Uterus (tissue), 4 donors: Measurements from ENCODE around the gene ZNF467. TPM values are rescaled to one million over a fixed set of nuclear protein-coding genes. Genes with fewer than 3 reads are reported as not detected.

Source experiments
- DNase-seq, 2 donors: peaks; one replicate each; pipeline ENCODE4 v3.0.0-alpha.2; 2019 to 2020
- H3K27ac ChIP-seq, 2 donors: fragments of 200-600 bp; sonication (generic); 1 replicate in 1 of 2; 2 replicates in 1 of 2; pipeline ENCODE4 v1.5.1; 2016 to 2018
- H3K27me3 ChIP-seq, 2 donors: fragments of 200-600 bp; sonication (generic); one replicate each; pipeline ENCODE4 v1.5.1; 2018 to 2019; ENCODE audit warnings: control low read depth in 1 of 2
- H3K36me3 ChIP-seq, 2 donors: fragments of 200-600 bp; sonication (generic); one replicate each; pipeline ENCODE4 v1.5.1; 2019; ENCODE audit warnings: control low read depth in 1 of 2
- H3K4me1 ChIP-seq, 2 donors: fragments of 200-600 bp; sonication (generic); one replicate each; pipeline ENCODE4 v1.5.1; 2018 to 2019; ENCODE audit warnings: control low read depth in 1 of 2
- H3K4me3 ChIP-seq, 2 donors: fragments of 200-600 bp; sonication (generic); 1 replicate in 1 of 2; 2 replicates in 1 of 2; pipeline ENCODE4 v1.5.1; 2018 to 2019; ENCODE audit warnings: mild to moderate bottlenecking in 1 of 2
- H3K9me3 ChIP-seq, 2 donors: fragments of 200-600 bp; sonication (generic); one replicate each; pipeline ENCODE4 v1.5.1; 2019; ENCODE audit warnings: control low read depth in 1 of 2
- POLR2A ChIP-seq, 2 donors: fragments of 450-650 bp; IDR thresholded peaks; one replicate each; pipeline ENCODE4 v1.6.1; 2016; ENCODE audit warnings: antibody characterized with exemption in 2 of 2, mild to moderate bottlenecking in 1 of 2, moderate library complexity in 1 of 2
- intact Hi-C: fragments of 100-400 bp; cut with DNase I; formaldehyde crosslinking; loops from one replicate; pipeline ENCODE4 v1.15.1; 2023; ENCODE audit warnings: low total_unique reads
- total RNA-seq, 4 donors: library from RNA; depleted of rRNA in 3 of 4; stranded (reverse); fragments of >200 nt in 3 of 4; gene quantifications; one replicate each; pipeline versions ENCODE4 v1.1.0 to v1.2.4, GENCODE V29; 2014 to 2023
- TF ChIP-seq, protein P1 (sequence below), 4 experiments: fragments of 200-600 bp in 2 of 4; fragments of 450-650 bp in 2 of 4; sonication (generic) in 2 of 4; IDR thresholded peaks; one replicate each; pipeline ENCODE4 v1.5.1; 2016 to 2019; ENCODE audit warnings: antibody characterized with exemption in 4 of 4, mild to moderate bottlenecking in 2 of 4, moderate library complexity in 1 of 4
- donor health status: DM: yes; HTN: yes; CAD: no.

The ZNF467 gene
- total RNA-seq, 4 donors from 2014 or later, result 5.2 to 23.6 (median 14.3) TPM

DNA sequence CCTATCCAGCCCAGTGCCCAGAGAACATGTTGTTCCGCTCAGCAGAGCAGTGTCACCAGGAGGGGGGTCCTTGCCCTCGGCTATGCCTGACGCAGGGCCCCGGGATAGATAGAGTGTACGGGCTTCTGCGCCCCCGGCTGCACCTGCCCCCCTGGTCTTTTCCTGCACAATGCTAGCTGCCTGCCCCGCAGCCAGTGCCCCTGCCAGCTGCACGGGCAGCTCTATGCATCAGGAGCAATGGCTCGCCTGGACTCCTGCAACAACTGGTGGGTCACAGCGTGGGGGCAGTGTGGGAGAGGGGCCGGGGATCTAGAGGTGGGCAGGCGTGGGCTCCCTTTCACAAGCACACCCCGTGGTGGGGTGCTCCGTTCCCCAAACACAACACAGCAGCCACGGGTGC lies 33.3 kb upstream of the ZNF467 start:
- H3K4me3 ChIP-seq, result no peak overlapping the region
- intact Hi-C loops, result no loop called here
- no peak for DNase-seq
- H3K4me1 ChIP-seq, result no peaks in the 10 kb centered on the region
- H3K27me3 ChIP-seq, result no peaks in the 10 kb centered on the region
- H3K36me3 ChIP-seq, result no peaks in the 10 kb centered on the region
- TF ChIP-seq POLR2A (IDR thresholded peaks at IDR 0.05), result no peak
- TF ChIP-seq, protein P1, sequence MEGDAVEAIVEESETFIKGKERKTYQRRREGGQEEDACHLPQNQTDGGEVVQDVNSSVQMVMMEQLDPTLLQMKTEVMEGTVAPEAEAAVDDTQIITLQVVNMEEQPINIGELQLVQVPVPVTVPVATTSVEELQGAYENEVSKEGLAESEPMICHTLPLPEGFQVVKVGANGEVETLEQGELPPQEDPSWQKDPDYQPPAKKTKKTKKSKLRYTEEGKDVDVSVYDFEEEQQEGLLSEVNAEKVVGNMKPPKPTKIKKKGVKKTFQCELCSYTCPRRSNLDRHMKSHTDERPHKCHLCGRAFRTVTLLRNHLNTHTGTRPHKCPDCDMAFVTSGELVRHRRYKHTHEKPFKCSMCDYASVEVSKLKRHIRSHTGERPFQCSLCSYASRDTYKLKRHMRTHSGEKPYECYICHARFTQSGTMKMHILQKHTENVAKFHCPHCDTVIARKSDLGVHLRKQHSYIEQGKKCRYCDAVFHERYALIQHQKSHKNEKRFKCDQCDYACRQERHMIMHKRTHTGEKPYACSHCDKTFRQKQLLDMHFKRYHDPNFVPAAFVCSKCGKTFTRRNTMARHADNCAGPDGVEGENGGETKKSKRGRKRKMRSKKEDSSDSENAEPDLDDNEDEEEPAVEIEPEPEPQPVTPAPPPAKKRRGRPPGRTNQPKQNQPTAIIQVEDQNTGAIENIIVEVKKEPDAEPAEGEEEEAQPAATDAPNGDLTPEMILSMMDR (IDR thresholded peaks at IDR 0.05), result no peak
- H3K27ac ChIP-seq, result no peak overlapping the region
- H3K9me3 ChIP-seq, result no peaks in the 10 kb centered on the region

DNA sequence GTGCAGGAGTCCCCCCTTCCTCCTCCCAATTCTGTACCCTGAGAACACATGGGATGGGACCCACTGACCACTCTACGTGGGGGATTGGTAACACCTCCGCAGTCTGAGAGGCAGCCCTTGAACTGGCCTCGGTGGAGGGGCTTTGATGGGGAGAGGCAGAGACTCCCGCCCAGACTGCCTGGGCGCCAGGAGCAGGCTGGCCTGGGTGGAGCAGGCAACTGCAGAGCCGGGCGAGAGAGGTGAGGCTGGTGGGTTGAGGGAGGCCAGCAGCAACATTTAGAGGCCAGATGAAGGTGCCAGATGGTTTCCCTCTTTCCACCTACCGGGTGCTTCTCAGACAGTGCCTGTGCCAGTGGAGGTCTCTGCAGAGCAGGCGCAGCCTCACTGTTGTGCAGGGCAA lies 30.7 kb upstream of the ZNF467 start:
- intact Hi-C loops, result no loop called here
- no peaks in the 10 kb centered on the region for H3K4me1 ChIP-seq
- H3K4me3 ChIP-seq, result no peak overlapping the region
- no peaks in the 10 kb centered on the region for H3K9me3 ChIP-seq
- DNase-seq, result no peak
- H3K36me3 ChIP-seq, result no peaks in the 10 kb centered on the region
- no peak for TF ChIP-seq POLR2A (IDR thresholded peaks at IDR 0.05)
- TF ChIP-seq, protein P1 (IDR thresholded peaks at IDR 0.05), result no peak
- no peaks in the 10 kb centered on the region for H3K27me3 ChIP-seq
- H3K27ac ChIP-seq, result no peak overlapping the region

DNA sequence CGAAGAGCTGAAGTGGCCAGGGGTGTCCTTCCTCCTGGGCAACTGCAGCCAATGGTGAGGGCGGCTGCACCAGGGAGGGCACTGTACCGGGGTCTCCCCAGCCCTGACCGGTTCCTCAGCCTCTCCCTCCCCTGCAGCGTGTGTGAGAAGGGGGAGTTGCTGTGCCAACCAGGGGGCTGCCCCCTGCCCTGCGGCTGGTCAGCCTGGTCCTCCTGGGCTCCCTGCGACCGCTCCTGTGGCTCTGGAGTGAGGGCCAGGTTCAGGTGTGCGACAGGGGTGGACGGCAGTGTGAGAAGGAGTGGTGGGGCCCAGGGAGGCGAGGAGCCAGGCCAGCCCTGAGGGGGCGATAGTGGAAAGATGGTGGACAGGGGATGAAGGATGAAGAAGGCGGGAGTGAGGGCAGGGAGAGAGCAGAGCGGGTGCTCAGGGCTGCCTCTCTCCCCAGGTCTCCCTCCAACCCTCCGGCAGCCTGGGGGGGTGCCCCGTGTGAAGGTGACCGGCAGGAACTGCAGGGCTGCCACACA lies 30.2 kb upstream of the ZNF467 start:
- DNase-seq, result no peak
- Histone ChIP-seq H3K27ac (no peak overlapping the region), H3K4me3 (no peak overlapping the region)

DNA sequence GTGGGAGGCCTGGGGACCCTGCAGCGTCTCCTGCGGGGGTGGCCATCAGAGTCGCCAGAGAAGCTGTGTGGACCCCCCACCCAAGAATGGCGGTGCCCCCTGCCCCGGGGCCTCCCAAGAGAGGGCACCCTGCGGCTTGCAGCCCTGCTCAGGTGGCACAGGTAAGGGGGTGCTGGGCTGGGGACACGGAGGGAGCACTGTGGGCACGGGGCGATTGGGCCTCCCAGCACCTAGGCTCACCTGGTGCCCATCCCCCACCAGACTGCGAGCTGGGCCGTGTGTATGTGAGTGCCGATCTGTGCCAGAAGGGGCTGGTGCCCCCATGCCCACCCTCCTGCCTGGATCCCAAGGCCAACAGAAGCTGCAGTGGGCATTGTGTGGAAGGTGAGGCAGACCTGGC lies 29.6 kb upstream of the ZNF467 start:
- DNase-seq, result no peak
- no peaks in the 10 kb centered on the region for H3K4me1 ChIP-seq
- H3K9me3 ChIP-seq, result no peaks in the 10 kb centered on the region
- no peaks in the 10 kb centered on the region for H3K27me3 ChIP-seq
- no peak overlapping the region for H3K27ac ChIP-seq
- no peaks in the 10 kb centered on the region for H3K36me3 ChIP-seq
- H3K4me3 ChIP-seq, result no peak overlapping the region
- intact Hi-C loops, result no loop called here
- TF ChIP-seq, protein P1 (IDR thresholded peaks at IDR 0.05), result no peak
- TF ChIP-seq POLR2A (IDR thresholded peaks at IDR 0.05), result no peak

More for the DNA sequence above, 30.2 kb upstream of the ZNF467 start:
- no peaks in the 10 kb centered on the region for H3K4me1 ChIP-seq
- no peaks in the 10 kb centered on the region for H3K36me3 ChIP-seq
- no peaks in the 10 kb centered on the region for H3K9me3 ChIP-seq
- intact Hi-C loops, result no loop called here
- no peaks in the 10 kb centered on the region for H3K27me3 ChIP-seq
- TF ChIP-seq, protein P1 (IDR thresholded peaks at IDR 0.05), result no peak
- no peak for TF ChIP-seq POLR2A (IDR thresholded peaks at IDR 0.05)

DNA sequence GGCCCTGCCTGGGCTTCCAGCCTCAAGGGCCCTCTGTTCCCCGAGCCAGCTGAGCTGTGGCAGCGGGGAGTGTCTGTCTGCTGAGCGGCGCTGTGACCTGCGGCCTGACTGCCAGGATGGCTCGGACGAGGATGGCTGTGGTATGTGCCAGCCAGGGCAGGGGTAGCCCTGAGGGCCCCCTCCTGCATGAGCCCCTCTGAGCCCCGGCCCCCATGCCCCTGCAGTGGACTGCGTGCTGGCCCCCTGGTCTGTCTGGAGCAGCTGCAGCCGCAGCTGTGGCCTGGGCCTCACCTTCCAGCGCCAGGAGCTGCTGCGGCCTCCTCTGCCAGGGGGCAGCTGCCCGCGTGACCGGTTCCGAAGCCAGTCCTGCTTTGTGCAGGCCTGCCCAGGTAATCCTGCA lies 28.4 kb upstream of the ZNF467 start:
- no peak overlapping the region for H3K4me3 ChIP-seq
- H3K4me1 ChIP-seq, result no peaks in the 10 kb centered on the region
- H3K27me3 ChIP-seq, result no peaks in the 10 kb centered on the region
- TF ChIP-seq, protein P1 (IDR thresholded peaks at IDR 0.05), result no peak
- TF ChIP-seq POLR2A (IDR thresholded peaks at IDR 0.05), result no peak
- no peak for DNase-seq
- intact Hi-C loops, result no loop called here
- H3K27ac ChIP-seq, result no peak overlapping the region
- H3K36me3 ChIP-seq, result no peaks in the 10 kb centered on the region
- no peaks in the 10 kb centered on the region for H3K9me3 ChIP-seq
